ENCODE data around the gene TMEM250. TPM values are rescaled to one million over a fixed set of nuclear protein-coding genes. Genes with fewer than 3 reads are reported as not detected.
A peak's percentile ranks its signal among the peaks of the same experiment; 100 is the strongest.
"Not testable (repeated sequence)": the region's sequence is repeated elsewhere in the genome, so short reads cannot be mapped to it uniquely, and the experiment has no call there.

TMEM250 gene
- total and polyA plus RNA-seq, 9 donors = 19.7 to 27.9 (median 22.9) TPM

DNA sequence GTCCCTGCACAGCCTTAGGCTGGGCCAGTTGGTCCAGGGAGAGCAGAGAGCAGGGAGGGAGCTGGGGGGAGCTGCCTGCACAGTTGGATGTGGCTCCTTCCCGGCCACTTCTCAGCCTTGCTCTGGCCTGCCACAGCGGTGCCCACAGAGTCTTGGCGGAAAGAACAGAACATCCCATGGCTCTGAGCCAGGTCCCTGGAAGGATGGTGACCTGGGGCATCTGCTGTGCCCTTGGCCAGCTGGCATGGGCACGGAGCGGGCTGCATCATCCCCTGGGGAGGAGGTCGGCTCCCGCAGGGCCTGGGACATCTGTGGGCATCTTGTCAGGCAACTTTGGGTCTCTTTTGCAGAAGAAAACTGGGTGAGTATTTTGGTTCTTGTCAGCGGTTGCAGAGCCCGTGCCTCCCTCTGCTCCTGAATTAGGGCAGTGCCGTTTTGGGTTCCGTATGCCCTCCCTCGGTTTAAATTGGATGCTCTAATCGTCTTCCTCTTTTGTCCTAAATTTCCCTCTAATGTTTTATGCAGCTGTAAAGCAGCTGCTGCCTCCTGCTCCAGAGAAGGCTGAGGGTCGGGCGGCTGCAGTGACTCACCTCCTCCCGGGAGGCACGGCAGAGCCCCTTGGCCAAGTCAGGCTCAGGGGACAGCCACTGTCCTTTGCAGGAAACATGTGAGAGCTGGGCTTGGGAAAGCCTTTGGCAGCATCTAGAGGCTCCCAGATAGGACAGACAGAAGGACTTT lies 13.1 kb downstream of the TMEM250 start:
- WGBS (ENCODE audit: insufficient coverage) = 21% methylated on average over 17 of the region's 17 CpGs

DNA sequence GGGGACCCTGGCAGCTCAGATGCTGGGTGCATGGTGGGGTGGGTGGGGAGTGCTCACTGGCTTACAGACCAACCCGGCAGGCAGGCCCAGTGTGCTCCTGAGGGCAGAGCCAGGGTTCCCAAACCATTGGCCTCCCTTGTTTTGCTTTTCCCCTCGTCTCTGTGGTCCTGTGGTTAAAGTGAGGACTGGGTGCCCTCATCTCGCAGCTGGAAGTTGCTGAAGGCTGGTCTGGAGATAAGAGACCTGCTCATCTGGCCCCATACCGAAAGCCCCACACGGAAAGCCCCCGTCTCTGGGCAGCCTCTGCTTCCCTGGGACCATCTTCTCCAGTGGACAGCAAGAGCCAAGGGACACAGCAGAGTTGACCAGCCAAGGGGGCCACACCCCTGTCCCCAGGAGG lies 13.8 kb downstream of the TMEM250 start:
- 63% methylated on average over 6 of the region's 6 CpGs for WGBS (ENCODE audit: insufficient coverage)
- H3K36me3 ChIP-seq (ENCODE audit: control insufficient read depth, insufficient read depth, low read length) = no peaks in the 10 kb centered on the region
- no peaks in the 10 kb centered on the region for H3K9me3 ChIP-seq (replicated peaks; ENCODE audit: control insufficient read depth, low read depth, low read length)
- H3K4me1 ChIP-seq (ENCODE audit: control insufficient read depth, insufficient read depth, low read length) = peaks cover 74% of the 10 kb centered on the region
- DNase-seq = no peak
- H3K27ac ChIP-seq (ENCODE audit: low read length) = no peak overlapping the region
- H3K27me3 ChIP-seq (ENCODE audit: control insufficient read depth, insufficient read depth, low read length) = peaks cover 3% of the 10 kb centered on the region
- no peak overlapping the region for H3K4me3 ChIP-seq (ENCODE audit: low read length)

More for the DNA sequence above, 13.1 kb downstream of the TMEM250 start:
- Histone ChIP-seq H3K9me3 (replicated peaks; ENCODE audit: control insufficient read depth, low read depth, low read length) (no peaks in the 10 kb centered on the region), H3K36me3 (ENCODE audit: control insufficient read depth, insufficient read depth, low read length) (no peaks in the 10 kb centered on the region), H3K4me3 (ENCODE audit: low read length) (no peak overlapping the region), H3K4me1 (ENCODE audit: control insufficient read depth, insufficient read depth, low read length) (peaks cover 76% of the 10 kb centered on the region), H3K27ac (ENCODE audit: low read length) (peak overlapping the region; percentile 55), H3K27me3 (ENCODE audit: control insufficient read depth, insufficient read depth, low read length) (peaks cover 4% of the 10 kb centered on the region)
- DNase-seq = peak; percentile 88

DNA sequence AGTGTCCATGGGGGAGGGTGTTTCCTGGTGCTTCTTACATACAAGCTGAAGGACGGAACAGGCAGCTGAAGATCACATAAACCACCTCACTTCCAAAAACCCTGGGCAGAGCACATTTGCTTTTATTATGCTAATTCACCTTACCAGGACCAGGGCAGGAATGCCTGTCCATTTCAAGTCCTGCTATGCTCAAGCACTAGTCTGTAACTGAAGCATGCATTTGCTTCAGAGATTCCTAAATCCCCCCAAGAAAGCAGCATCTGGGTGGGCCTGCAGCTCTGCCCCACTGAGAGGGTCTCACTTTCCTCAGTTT lies 14.2 kb downstream of the TMEM250 start:
- H3K36me3 ChIP-seq (ENCODE audit: control insufficient read depth, insufficient read depth, low read length) = no peaks in the 10 kb centered on the region
- no peak for DNase-seq
- H3K4me1 ChIP-seq (ENCODE audit: control insufficient read depth, insufficient read depth, low read length) = peaks cover 71% of the 10 kb centered on the region
- H3K27me3 ChIP-seq (ENCODE audit: control insufficient read depth, insufficient read depth, low read length) = peaks cover 3% of the 10 kb centered on the region
- no peaks in the 10 kb centered on the region for H3K9me3 ChIP-seq (replicated peaks; ENCODE audit: control insufficient read depth, low read depth, low read length)
- WGBS (ENCODE audit: insufficient coverage) = no CpG with 5 or more reads among the region's 1 CpG
- H3K27ac ChIP-seq (ENCODE audit: low read length) = no peak overlapping the region
- H3K4me3 ChIP-seq (ENCODE audit: low read length) = no peak overlapping the region

DNA sequence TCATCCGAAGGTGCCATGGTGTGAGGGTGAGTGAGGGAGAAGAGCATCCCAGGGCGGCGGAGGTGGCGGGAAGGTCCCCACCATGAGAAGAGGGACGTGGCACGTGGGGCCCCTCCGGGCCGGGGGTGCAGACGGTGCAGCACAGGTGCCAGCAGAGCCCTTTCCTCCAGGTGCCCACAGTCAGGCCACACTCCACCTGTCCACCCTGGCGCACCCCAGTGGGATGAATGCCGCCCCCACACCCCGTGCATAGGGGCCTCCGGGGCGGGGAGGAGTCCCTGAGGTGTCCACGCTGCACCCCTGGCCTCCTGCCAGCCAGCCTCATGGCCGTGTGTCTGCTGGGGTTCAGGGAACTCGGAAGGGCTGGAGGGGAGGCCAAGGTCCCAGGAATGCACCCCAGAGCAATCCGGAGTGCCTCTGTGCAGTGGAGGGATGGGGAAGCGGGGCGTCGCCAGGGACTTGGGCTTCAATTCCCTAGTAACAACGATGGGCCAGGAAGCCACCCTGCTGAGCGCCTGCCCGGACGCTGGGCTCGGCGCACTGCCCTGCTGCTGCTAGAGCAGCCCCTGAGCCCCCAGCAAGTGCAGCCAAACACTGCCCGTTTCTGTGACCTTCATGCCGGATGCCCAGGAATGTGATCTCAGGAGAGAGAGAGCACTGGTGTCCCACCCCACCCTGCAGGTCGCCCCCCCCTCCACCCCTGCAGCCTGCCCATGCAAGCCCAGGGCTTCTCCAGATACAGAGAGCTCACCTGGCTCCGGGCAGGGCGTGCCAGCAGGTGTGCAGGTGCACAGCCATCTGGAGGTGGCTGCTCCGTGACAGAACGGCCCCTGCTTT lies 14.8 kb downstream of the TMEM250 start:
- 56% methylated on average over 22 of the region's 34 CpGs for WGBS (ENCODE audit: insufficient coverage)
- Histone ChIP-seq H3K36me3 (ENCODE audit: control insufficient read depth, insufficient read depth, low read length) (no peaks in the 10 kb centered on the region), H3K4me1 (ENCODE audit: control insufficient read depth, insufficient read depth, low read length) (peaks cover 70% of the 10 kb centered on the region), H3K27ac (ENCODE audit: low read length) (no peak overlapping the region), H3K9me3 (replicated peaks; ENCODE audit: control insufficient read depth, low read depth, low read length) (no peaks in the 10 kb centered on the region), H3K27me3 (ENCODE audit: control insufficient read depth, insufficient read depth, low read length) (peaks cover 5% of the 10 kb centered on the region), H3K4me3 (ENCODE audit: low read length) (no peak overlapping the region)
- no peak for DNase-seq

DNA sequence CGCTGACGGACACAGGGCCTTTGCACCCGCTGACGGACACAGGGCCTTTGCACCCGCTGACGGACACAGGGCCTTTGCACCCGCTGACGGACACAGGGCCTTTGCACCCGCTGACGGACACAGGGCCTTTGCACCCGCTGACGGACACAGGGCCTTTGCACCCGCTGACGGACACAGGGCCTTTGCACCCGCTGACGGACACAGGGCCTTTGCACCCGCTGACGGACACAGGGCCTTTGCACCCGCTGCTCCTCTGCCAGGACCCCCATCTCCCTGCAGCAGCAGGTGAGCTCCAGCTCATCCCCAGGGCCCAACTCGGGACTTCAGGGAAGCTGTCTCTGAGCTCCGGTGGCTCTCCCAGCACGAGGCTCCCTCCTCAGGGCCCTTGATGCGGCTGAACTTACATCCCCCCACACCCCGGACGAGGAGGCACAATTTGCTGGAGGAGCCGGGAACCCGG lies 17.0 kb downstream of the TMEM250 start:
- DNase-seq; H3K9me3 ChIP-seq (replicated peaks; ENCODE audit: control insufficient read depth, low read depth, low read length); H3K4me3 ChIP-seq (ENCODE audit: low read length); H3K27ac ChIP-seq (ENCODE audit: low read length); H3K36me3 ChIP-seq (ENCODE audit: control insufficient read depth, insufficient read depth, low read length): not testable (repeated sequence)
- Histone ChIP-seq H3K4me1 (ENCODE audit: control insufficient read depth, insufficient read depth, low read length) (peaks cover 51% of the 10 kb centered on the region), H3K27me3 (ENCODE audit: control insufficient read depth, insufficient read depth, low read length) (peaks cover 13% of the 10 kb centered on the region)
- 88% methylated on average over 10 of the region's 27 CpGs for WGBS (ENCODE audit: insufficient coverage)

DNA sequence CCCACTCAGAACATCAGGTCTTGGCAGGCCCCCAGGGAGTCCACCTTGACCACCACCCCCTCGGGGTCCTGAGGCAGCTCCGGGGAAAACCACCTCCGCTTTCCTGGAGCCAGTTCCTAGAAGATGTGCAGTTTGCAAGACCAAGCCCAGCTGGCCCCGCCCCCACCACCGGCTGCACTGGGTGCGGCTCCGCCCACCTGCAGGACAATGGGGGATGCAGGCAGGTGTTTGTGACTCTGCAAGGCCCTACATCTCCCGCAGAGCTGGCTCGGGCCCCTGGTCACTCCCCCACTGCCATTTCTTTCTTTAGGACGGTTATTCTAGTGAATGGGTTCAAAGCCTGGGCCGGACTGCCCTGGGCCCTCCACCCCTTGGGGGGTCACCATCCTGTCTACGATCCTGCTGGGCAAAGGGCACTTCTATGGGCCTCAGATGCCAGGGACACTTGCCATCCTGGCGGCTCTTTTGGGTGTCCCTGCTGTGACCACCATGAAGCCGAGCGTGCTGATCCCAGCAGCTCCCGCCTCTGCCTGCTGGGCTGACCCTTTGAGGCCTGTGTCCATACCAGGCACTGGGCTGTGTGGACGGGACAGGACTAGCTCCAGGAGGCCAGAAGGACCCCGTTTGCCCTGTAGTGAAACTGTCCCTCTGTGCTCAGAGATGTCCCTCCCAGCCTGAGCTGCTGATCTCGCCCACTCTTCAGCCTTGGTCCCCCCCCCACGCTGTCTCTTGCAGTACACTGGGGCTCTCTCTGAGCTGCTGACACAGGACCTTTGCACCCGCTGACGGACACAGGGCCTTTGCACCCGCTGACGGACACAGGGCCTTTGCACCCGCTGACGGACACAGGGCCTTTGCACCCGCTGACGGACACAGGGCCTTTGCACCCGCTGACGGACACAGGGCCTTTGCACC lies 17.7 kb downstream of the TMEM250 start:
- Histone ChIP-seq H3K4me1 (ENCODE audit: control insufficient read depth, insufficient read depth, low read length) (peaks cover 49% of the 10 kb centered on the region), H3K9me3 (replicated peaks; ENCODE audit: control insufficient read depth, low read depth, low read length) (no peaks in the 10 kb centered on the region), H3K27me3 (ENCODE audit: control insufficient read depth, insufficient read depth, low read length) (peaks cover 13% of the 10 kb centered on the region), H3K27ac (ENCODE audit: low read length) (no peak overlapping the region), H3K4me3 (ENCODE audit: low read length) (no peak overlapping the region), H3K36me3 (ENCODE audit: control insufficient read depth, insufficient read depth, low read length) (no peaks in the 10 kb centered on the region)
- 56% methylated on average over 17 of the region's 30 CpGs for WGBS (ENCODE audit: insufficient coverage)
- DNase-seq = no peak

DNA sequence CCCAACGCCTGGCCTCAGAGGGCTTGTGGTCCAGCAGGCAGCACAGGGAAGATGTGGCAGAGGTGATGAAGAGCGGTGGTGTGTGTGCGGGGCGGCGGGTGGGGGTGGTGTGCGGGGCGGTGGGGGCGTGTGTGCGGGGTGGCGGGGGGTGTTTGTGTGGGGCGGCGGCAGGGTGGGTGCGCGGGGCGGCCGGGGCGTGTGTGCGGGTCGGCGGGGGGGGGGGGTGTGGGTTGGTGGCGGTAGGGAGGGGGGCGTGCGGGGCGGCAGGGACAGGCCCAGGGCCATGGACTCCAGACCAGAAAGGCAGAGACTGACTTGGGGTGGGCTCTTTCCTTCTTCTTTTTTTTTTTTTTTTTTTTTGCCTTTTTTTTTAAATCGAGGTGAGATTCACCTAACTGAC lies 19.1 kb downstream of the TMEM250 start:
- DNase-seq = no peak
- no peak overlapping the region for H3K4me3 ChIP-seq (ENCODE audit: low read length)
- H3K36me3 ChIP-seq (ENCODE audit: control insufficient read depth, insufficient read depth, low read length) = no peaks in the 10 kb centered on the region
- H3K4me1 ChIP-seq (ENCODE audit: control insufficient read depth, insufficient read depth, low read length) = peaks cover 38% of the 10 kb centered on the region
- H3K9me3 ChIP-seq (replicated peaks; ENCODE audit: control insufficient read depth, low read depth, low read length) = no peaks in the 10 kb centered on the region
- peaks cover 13% of the 10 kb centered on the region for H3K27me3 ChIP-seq (ENCODE audit: control insufficient read depth, insufficient read depth, low read length)
- no peak overlapping the region for H3K27ac ChIP-seq (ENCODE audit: low read length)
- WGBS (ENCODE audit: insufficient coverage) = no CpG with 5 or more reads among the region's 25 CpGs

DNA sequence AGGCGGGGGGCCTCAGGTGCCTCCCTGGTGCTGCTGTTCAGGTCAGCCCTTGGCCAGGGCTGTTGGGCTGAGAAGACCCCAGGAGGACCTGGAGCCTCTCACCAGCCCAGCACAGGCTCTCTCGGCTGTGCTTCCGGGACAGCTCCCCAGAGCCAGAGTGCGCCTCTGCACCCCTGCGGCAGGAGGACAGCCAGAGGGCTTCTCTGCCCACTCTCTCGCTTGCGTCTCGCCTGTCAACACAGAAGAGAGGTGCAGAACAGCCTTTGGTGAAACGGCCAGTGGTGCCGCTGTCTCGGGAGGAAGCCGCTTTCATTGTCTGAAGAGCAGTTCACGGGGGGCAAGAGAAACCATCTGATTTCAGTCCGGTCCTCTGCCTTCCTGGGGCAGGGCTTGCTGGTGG lies 19.8 kb downstream of the TMEM250 start:
- peaks cover 13% of the 10 kb centered on the region for H3K27me3 ChIP-seq (ENCODE audit: control insufficient read depth, insufficient read depth, low read length)
- no peaks in the 10 kb centered on the region for H3K36me3 ChIP-seq (ENCODE audit: control insufficient read depth, insufficient read depth, low read length)
- DNase-seq = no peak
- H3K4me3 ChIP-seq (ENCODE audit: low read length) = no peak overlapping the region
- H3K4me1 ChIP-seq (ENCODE audit: control insufficient read depth, insufficient read depth, low read length) = peaks cover 37% of the 10 kb centered on the region
- H3K9me3 ChIP-seq (replicated peaks; ENCODE audit: control insufficient read depth, low read depth, low read length) = no peaks in the 10 kb centered on the region
- H3K27ac ChIP-seq (ENCODE audit: low read length) = no peak overlapping the region
- 36% methylated on average over 11 of the region's 14 CpGs for whole genome bisulfite sequencing (ENCODE audit: insufficient coverage)

DNA sequence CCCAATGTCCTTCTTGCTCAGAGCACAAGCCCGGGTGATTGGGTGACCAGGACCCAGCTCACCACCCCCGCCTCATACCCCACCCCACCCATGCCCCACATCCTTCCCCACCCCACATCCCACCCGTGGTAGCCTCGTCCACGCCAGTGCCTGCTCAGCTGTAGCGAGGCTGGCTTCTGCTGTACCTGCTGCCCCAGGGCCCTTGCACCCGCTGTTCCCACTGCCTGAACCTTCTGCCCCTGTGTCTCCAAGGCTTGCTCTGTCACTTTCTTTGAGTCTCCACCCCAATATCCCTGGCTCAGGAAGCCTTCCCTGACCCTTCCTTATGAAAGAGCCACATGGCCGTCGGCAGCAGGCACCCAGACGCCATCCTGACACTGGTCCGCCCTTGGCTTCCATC lies 20.5 kb downstream of the TMEM250 start:
- no peak for DNase-seq
- H3K27me3 ChIP-seq (ENCODE audit: control insufficient read depth, insufficient read depth, low read length) = peaks cover 13% of the 10 kb centered on the region
- no peak overlapping the region for H3K27ac ChIP-seq (ENCODE audit: low read length)
- no peaks in the 10 kb centered on the region for H3K36me3 ChIP-seq (ENCODE audit: control insufficient read depth, insufficient read depth, low read length)
- H3K9me3 ChIP-seq (replicated peaks; ENCODE audit: control insufficient read depth, low read depth, low read length) = no peaks in the 10 kb centered on the region
- H3K4me3 ChIP-seq (ENCODE audit: low read length) = no peak overlapping the region
- peaks cover 37% of the 10 kb centered on the region for H3K4me1 ChIP-seq (ENCODE audit: control insufficient read depth, insufficient read depth, low read length)
- 94% methylated on average over 10 of the region's 11 CpGs for WGBS (ENCODE audit: insufficient coverage)
